Mesendoderm (in vitro differentiated cells): ENCODE measurements around the gene THADA.
A peak's percentile ranks its signal among the peaks of the same experiment; 100 is the strongest.

Source experiments
- DNase-seq: peaks from one replicate; pipeline ENCODE4 v3.0.0; 2013
- H2AK5ac ChIP-seq: 2 replicates; pipeline ENCODE4 v1.6.1; 2013; ENCODE audit warnings: low read length, inconsistent platforms
- H2BK120ac ChIP-seq: 2 replicates; pipeline ENCODE4 v1.6.1; 2013; ENCODE audit warnings: low read depth, mild to moderate bottlenecking, low read length, moderate library complexity, mixed read lengths
- H2BK15ac ChIP-seq: replicated peaks from 2 replicates; pipeline ENCODE4 v1.6.1; 2013; ENCODE audit warnings: low read depth, mild to moderate bottlenecking, moderate library complexity
- H2BK5ac ChIP-seq: 2 replicates; pipeline ENCODE4 v1.6.1; 2013; ENCODE audit warnings: low read length, inconsistent platforms
- H3K18ac ChIP-seq: 2 replicates; pipeline ENCODE4 v1.6.1; 2013; ENCODE audit warnings: mild to moderate bottlenecking, low read length, mixed read lengths
- H3K23ac ChIP-seq: one replicate; pipeline ENCODE4 v1.6.1; 2013; ENCODE audit warnings: low read length
- H3K27ac ChIP-seq: 2 replicates; pipeline ENCODE4 v1.5.1; 2013; ENCODE audit warnings: low read depth, mild to moderate bottlenecking, inconsistent platforms, low read length, moderate library complexity
- H3K27me3 ChIP-seq: 2 replicates; pipeline ENCODE4 v1.6.1; 2013; ENCODE audit warnings: low read length, control low read depth, mild to moderate bottlenecking, inconsistent platforms; ENCODE audit not compliant: insufficient read depth, poor library complexity
- H3K36me3 ChIP-seq: 2 replicates; pipeline ENCODE4 v1.6.1; 2013; ENCODE audit warnings: low read length, inconsistent platforms; ENCODE audit not compliant: control insufficient read depth, insufficient read depth
- H3K4ac ChIP-seq: one replicate; pipeline ENCODE4 v1.6.1; 2013; ENCODE audit warnings: low read depth, mild to moderate bottlenecking, low read length, moderate library complexity
- H3K4me1 ChIP-seq: 2 replicates; pipeline ENCODE4 v1.6.1; 2013; ENCODE audit warnings: low read depth, low read length, inconsistent platforms; ENCODE audit not compliant: control insufficient read depth
- H3K4me2 ChIP-seq: 2 replicates; pipeline ENCODE4 v1.6.1; 2013; ENCODE audit warnings: low read length
- H3K4me3 ChIP-seq: 2 replicates; pipeline ENCODE4 v1.5.1; 2013; ENCODE audit warnings: mild to moderate bottlenecking, low read length
- H3K56ac ChIP-seq: one replicate; pipeline ENCODE4 v1.6.1; 2013; ENCODE audit warnings: low read length
- H3K79me1 ChIP-seq: 2 replicates; pipeline ENCODE4 v1.6.1; 2013; ENCODE audit warnings: low read length, inconsistent platforms
- H3K79me2 ChIP-seq: 2 replicates; pipeline ENCODE4 v1.6.1; 2013; ENCODE audit warnings: mild to moderate bottlenecking, low read length; ENCODE audit not compliant: control insufficient read depth, insufficient read depth
- H3K9ac ChIP-seq: 2 replicates; pipeline ENCODE4 v1.6.1; 2013; ENCODE audit warnings: low read length, inconsistent platforms
- H4K5ac ChIP-seq: one replicate; pipeline ENCODE4 v1.6.1; 2013; ENCODE audit warnings: low read length
- H4K8ac ChIP-seq: one replicate; pipeline ENCODE4 v1.6.1; 2013; ENCODE audit warnings: low read depth, mild to moderate bottlenecking, control low read depth, low read length, moderate library complexity
- WGBS: extraction: QIAGEN DNeasy Blood & Tissue Kit; methylation state at CpG from one replicate; pipeline ENCODE4 v1.1.7; 2013; ENCODE audit warnings: low lambda C conversion rate, missing lambda C conversion rate; ENCODE audit not compliant: insufficient coverage; ENCODE audit errors: extremely low coverage; 5-methylcytosine and 5-hydroxymethylcytosine counted together

THADA gene

GRCh38 chr2:43233218-43234212 is 362.3 kb downstream of the THADA start:
- Histone ChIP-seq H3K79me2 (no peaks in the 10 kb centered on the region), H2BK120ac (no peak overlapping the region), H3K4me1 (peaks cover under 1% of the 10 kb centered on the region), H3K4me2 (no peak overlapping the region), H2BK5ac (no peak overlapping the region), H4K8ac (no peak overlapping the region), H2AK5ac (no peak overlapping the region), H3K23ac (peak overlapping the region; percentile 66), H3K79me1 (no peaks in the 10 kb centered on the region), H3K18ac (no peak overlapping the region), H3K27me3 (no peaks in the 10 kb centered on the region), H3K27ac (no peak overlapping the region), H3K36me3 (no peaks in the 10 kb centered on the region), H3K4me3 (no peak overlapping the region), H3K9ac (no peak overlapping the region), H3K56ac (no peak overlapping the region), H3K4ac (no peak overlapping the region), H4K5ac (no peak overlapping the region), H2BK15ac (no peak overlapping the region)
- DNase-seq = no peak
- WGBS = no CpG with 5 or more reads among the region's 9 CpGs

GRCh38 chr2:43230951-43231827 is 364.6 kb downstream of the THADA start:
- H3K79me1 ChIP-seq = no peaks in the 10 kb centered on the region
- H3K4me3 ChIP-seq = no peak overlapping the region
- H3K4me2 ChIP-seq = no peak overlapping the region
- H3K27me3 ChIP-seq = no peaks in the 10 kb centered on the region
- no peak overlapping the region for H3K27ac ChIP-seq
- no CpG with 5 or more reads among the region's 7 CpGs for WGBS
- DNase-seq = no peak
- no peak overlapping the region for H3K9ac ChIP-seq
- no peak overlapping the region for H3K23ac ChIP-seq
- H3K56ac ChIP-seq = peak overlapping the region; percentile 25
- no peak overlapping the region for H4K8ac ChIP-seq
- H3K4me1 ChIP-seq = peaks cover 2% of the 10 kb centered on the region
- no peak overlapping the region for H2BK5ac ChIP-seq
- H2BK120ac ChIP-seq = no peak overlapping the region
- no peaks in the 10 kb centered on the region for H3K36me3 ChIP-seq
- H3K79me2 ChIP-seq = peaks cover under 1% of the 10 kb centered on the region
- no peak overlapping the region for H4K5ac ChIP-seq
- no peak overlapping the region for H2BK15ac ChIP-seq
- H3K4ac ChIP-seq = no peak overlapping the region
- no peak overlapping the region for H2AK5ac ChIP-seq
- no peak overlapping the region for H3K18ac ChIP-seq

- Histone ChIP-seq H3K79me2 (peaks cover 8% of the 10 kb centered on the region), H2AK5ac (no peak overlapping the region), H4K5ac (no peak overlapping the region), H3K4ac (no peak overlapping the region), H3K4me1 (peaks cover 2% of the 10 kb centered on the region), H3K79me1 (no peaks in the 10 kb centered on the region), H4K8ac (no peak overlapping the region), H2BK5ac (no peak overlapping the region), H2BK120ac (no peak overlapping the region), H3K36me3 (no peaks in the 10 kb centered on the region), H3K4me3 (no peak overlapping the region), H3K9ac (no peak overlapping the region), H3K27me3 (no peaks in the 10 kb centered on the region), H3K27ac (no peak overlapping the region), H3K23ac (no peak overlapping the region), H3K4me2 (no peak overlapping the region), H2BK15ac (no peak overlapping the region), H3K18ac (no peak overlapping the region), H3K56ac (peak overlapping the region; percentile 52)
- peak; percentile 74 for DNase-seq
- WGBS = no CpG with 5 or more reads among the region's 4 CpGs
Observed at GRCh38 chr2:43230351-43230885, 365.4 kb downstream of the THADA start.

GRCh38 chr2:43228756-43229659 is 366.8 kb downstream of the THADA start:
- peaks cover 23% of the 10 kb centered on the region for H3K79me2 ChIP-seq
- H3K27ac ChIP-seq = no peak overlapping the region
- no peak overlapping the region for H3K23ac ChIP-seq
- peaks cover 2% of the 10 kb centered on the region for H3K4me1 ChIP-seq
- no peak overlapping the region for H2BK15ac ChIP-seq
- no peak overlapping the region for H4K5ac ChIP-seq
- no peaks in the 10 kb centered on the region for H3K36me3 ChIP-seq
- no peak for DNase-seq
- H2AK5ac ChIP-seq = no peak overlapping the region
- H3K4me2 ChIP-seq = no peak overlapping the region
- H3K4me3 ChIP-seq = no peak overlapping the region
- no peak overlapping the region for H3K18ac ChIP-seq
- no CpG with 5 or more reads among the region's 6 CpGs for WGBS
- H3K79me1 ChIP-seq = no peaks in the 10 kb centered on the region
- H2BK120ac ChIP-seq = no peak overlapping the region
- no peak overlapping the region for H3K9ac ChIP-seq
- no peaks in the 10 kb centered on the region for H3K27me3 ChIP-seq
- no peak overlapping the region for H4K8ac ChIP-seq
- H2BK5ac ChIP-seq = no peak overlapping the region
- H3K56ac ChIP-seq = peak overlapping the region; percentile 53
- H3K4ac ChIP-seq = no peak overlapping the region

GRCh38 chr2:43228321-43228751 is 367.5 kb downstream of the THADA start:
- H3K4me3 ChIP-seq = no peak overlapping the region

More at GRCh38 chr2:43228321-43228751, 367.5 kb downstream of the THADA start:
- H4K8ac ChIP-seq = no peak overlapping the region
- no peak overlapping the region for H3K4me2 ChIP-seq
- no peak overlapping the region for H3K23ac ChIP-seq
- no peak overlapping the region for H2BK5ac ChIP-seq
- H2BK15ac ChIP-seq = no peak overlapping the region
- no peaks in the 10 kb centered on the region for H3K36me3 ChIP-seq
- no peak overlapping the region for H4K5ac ChIP-seq
- no peak for DNase-seq
- H3K27ac ChIP-seq = no peak overlapping the region
- no peak overlapping the region for H2AK5ac ChIP-seq
- H3K56ac ChIP-seq = no peak overlapping the region
- whole genome bisulfite sequencing = no CpG with 5 or more reads among the region's 2 CpGs
- no peak overlapping the region for H3K18ac ChIP-seq
- peaks cover 2% of the 10 kb centered on the region for H3K4me1 ChIP-seq
- H3K9ac ChIP-seq = no peak overlapping the region
- peaks cover 29% of the 10 kb centered on the region for H3K79me2 ChIP-seq
- no peaks in the 10 kb centered on the region for H3K79me1 ChIP-seq
- no peak overlapping the region for H2BK120ac ChIP-seq
- H3K4ac ChIP-seq = no peak overlapping the region
- no peaks in the 10 kb centered on the region for H3K27me3 ChIP-seq
